IMR-90 (cell line): ENCODE measurements around the gene ACTRT3. TPM values are rescaled to one million over a fixed set of nuclear protein-coding genes. Genes with fewer than 3 reads are reported as not detected.
A peak's percentile ranks its signal among the peaks of the same experiment; 100 is the strongest.

Source experiments
- ATAC-seq: fragments of 200-7000 bp; cut with Tn5 transposase; 2 replicates; pipeline ENCODE4 v1.9.1; 2020; ENCODE audit warnings: low read depth, mild to moderate bottlenecking, moderate library complexity
- BruUV-seq: library from RNA; stranded (reverse); fragments of 400-500 nt; replicated peaks from 2 replicates; lab custom pipeline; 2021; lab: Mats Ljungman, UMichigan
- CTCF ChIA-PET: fragments of 300-600 bp; formaldehyde crosslinking; extraction: SDS; loops from one replicate; lab custom pipeline; 2021; ENCODE audit warnings: antibody characterized with exemption; lab: Yijun Ruan, JAX
- POLR2A ChIA-PET: fragments of 300-600 bp; sonication (Branson Sonifier 250); formaldehyde crosslinking; loops from one replicate; lab custom pipeline; 2022; ENCODE audit warnings: antibody characterized with exemption; ENCODE audit not compliant: unreplicated experiment; lab: Charles Lee
- DNase-seq: peaks from one replicate; pipeline ENCODE4 v3.0.0; 2013
- H2AFZ ChIP-seq: replicated peaks from 2 replicates; pipeline ENCODE3; 2013; ENCODE audit warnings: low read length, mild to moderate bottlenecking; ENCODE audit not compliant: poor library complexity
- H2AK5ac ChIP-seq: 2 replicates; pipeline ENCODE4 v1.6.1; 2013; ENCODE audit warnings: low read depth, low read length, inconsistent platforms
- H2AK9ac ChIP-seq: replicated peaks from 2 replicates; pipeline ENCODE3; 2013; ENCODE audit warnings: mild to moderate bottlenecking, low read depth, low read length, moderate library complexity; ENCODE audit not compliant: poor library complexity
- H2BK120ac ChIP-seq: 2 replicates; pipeline ENCODE4 v1.6.1; 2013; ENCODE audit warnings: low read depth, low read length, inconsistent platforms
- H2BK15ac ChIP-seq: 3 replicates; pipeline ENCODE4 v1.6.1; 2013; ENCODE audit warnings: low read depth, low read length, inconsistent platforms
- H2BK20ac ChIP-seq: 2 replicates; pipeline ENCODE4 v1.6.1; 2013; ENCODE audit warnings: low read depth, mild to moderate bottlenecking, inconsistent platforms, low read length, moderate library complexity
- H2BK5ac ChIP-seq: 2 replicates; pipeline ENCODE4 v1.6.1; 2013; ENCODE audit warnings: mild to moderate bottlenecking, low read depth, low read length, inconsistent platforms; ENCODE audit not compliant: poor library complexity, severe bottlenecking
- H3K14ac ChIP-seq: replicated peaks from 2 replicates; pipeline ENCODE4 v1.6.1; 2013; ENCODE audit warnings: low read depth, low read length, inconsistent platforms
- H3K18ac ChIP-seq: 2 replicates; pipeline ENCODE4 v1.6.1; 2013; ENCODE audit warnings: low read depth, low read length, control low read depth
- H3K23ac ChIP-seq: 2 replicates; pipeline ENCODE4 v1.6.1; 2013; ENCODE audit warnings: low read depth, low read length, inconsistent platforms
- H3K27ac ChIP-seq: 2 replicates; pipeline ENCODE4 v1.5.1; 2013; ENCODE audit warnings: mild to moderate bottlenecking, control low read depth, low read length; ENCODE audit not compliant: insufficient read depth
- H3K27me3 ChIP-seq: 2 replicates; pipeline ENCODE4 v1.6.1; 2013; ENCODE audit warnings: low read length; ENCODE audit not compliant: control insufficient read depth, insufficient read depth
- H3K36me3 ChIP-seq: 2 replicates; pipeline ENCODE4 v1.6.1; 2013; ENCODE audit warnings: low read length, mixed read lengths; ENCODE audit not compliant: control insufficient read depth, insufficient read depth
- H3K4ac ChIP-seq: 2 replicates; pipeline ENCODE4 v1.6.1; 2013; ENCODE audit warnings: low read depth, low read length, inconsistent platforms
- H3K4me1 ChIP-seq: 2 replicates; pipeline ENCODE4 v1.6.1; 2013; ENCODE audit warnings: low read length, mixed read lengths; ENCODE audit not compliant: control insufficient read depth, insufficient read depth
- H3K4me2 ChIP-seq: 2 replicates; pipeline ENCODE4 v1.6.1; 2013; ENCODE audit warnings: low read depth, mild to moderate bottlenecking, control low read depth, low read length, moderate library complexity
- H3K4me3 ChIP-seq: 2 replicates; pipeline ENCODE4 v1.5.1; 2013; ENCODE audit warnings: low read depth, mild to moderate bottlenecking, control low read depth, low read length, moderate library complexity; ENCODE audit not compliant: insufficient read depth
- H3K56ac ChIP-seq: 2 replicates; pipeline ENCODE4 v1.6.1; 2013; ENCODE audit warnings: low read length, inconsistent platforms; ENCODE audit not compliant: insufficient read depth; ENCODE audit errors: extremely low read depth
- H3K79me1 ChIP-seq, 2 experiments: 2 replicates each; pipeline ENCODE4 v1.6.1; 2013; ENCODE audit warnings: low read length in 2 of 2, inconsistent platforms in 1 of 2, low read depth in 1 of 2
- H3K9ac ChIP-seq: 2 replicates; pipeline ENCODE4 v1.6.1; 2013; ENCODE audit warnings: low read depth, low read length, control low read depth
- H3K9me1 ChIP-seq: 2 replicates; pipeline ENCODE4 v1.6.1; 2013; ENCODE audit warnings: low read length, inconsistent platforms; ENCODE audit not compliant: insufficient read depth
- H3K9me3 ChIP-seq: 2 replicates; pipeline ENCODE4 v1.6.1; 2013; ENCODE audit warnings: low read length; ENCODE audit not compliant: control insufficient read depth, insufficient read depth
- H4K20me1 ChIP-seq: 2 replicates; pipeline ENCODE4 v1.6.1; 2013; ENCODE audit warnings: low read length, inconsistent platforms; ENCODE audit not compliant: insufficient read depth
- H4K5ac ChIP-seq: 2 replicates; pipeline ENCODE4 v1.6.1; 2013; ENCODE audit warnings: mild to moderate bottlenecking, low read depth, low read length, control low read depth
- H4K8ac ChIP-seq, 2 experiments: 2 replicates each; pipeline ENCODE4 v1.6.1; 2013; ENCODE audit warnings: low read depth in 2 of 2, low read length in 2 of 2, control low read depth in 1 of 2, inconsistent platforms in 1 of 2
- H4K91ac ChIP-seq: 2 replicates; pipeline ENCODE4 v1.6.1; 2013; ENCODE audit warnings: low read depth, low read length, inconsistent platforms; ENCODE audit not compliant: insufficient read depth
- BHLHE40 ChIP-seq: fragments of 150-350 bp; IDR thresholded peaks from 2 replicates; pipeline ENCODE4 v1.6.1; 2016; ENCODE audit warnings: mild to moderate bottlenecking, low read depth, low read length
- CEBPB ChIP-seq: IDR thresholded peaks from 2 replicates; pipeline ENCODE4 v1.6.1; 2012; ENCODE audit warnings: low read depth, low read length, improper control_type of control experiment
- CHD1 ChIP-seq: IDR thresholded peaks from 2 replicates; pipeline ENCODE4 v1.6.1; 2012; ENCODE audit warnings: low read depth, low read length, improper control_type of control experiment
- CTCF ChIP-seq: conservative IDR thresholded peaks from 2 replicates; pipeline ENCODE4 v1.5.1; 2012; ENCODE audit warnings: mild to moderate bottlenecking, low read depth, low read length, improper control_type of control experiment
- FOS ChIP-seq: fragments of 150-350 bp; IDR thresholded peaks from 2 replicates; pipeline ENCODE4 v1.6.1; 2016; ENCODE audit warnings: low read depth, low read length
- MAFK ChIP-seq: IDR thresholded peaks from 2 replicates; pipeline ENCODE4 v1.6.1; 2012; ENCODE audit warnings: low read depth, low read length, improper control_type of control experiment
- MAZ ChIP-seq: IDR thresholded peaks from 2 replicates; pipeline ENCODE4 v1.6.1; 2012; ENCODE audit warnings: low read depth, mild to moderate bottlenecking, low read length, improper control_type of control experiment, moderate library complexity, borderline replicate concordance
- MXI1 ChIP-seq: IDR thresholded peaks from 2 replicates; pipeline ENCODE4 v1.6.1; 2012; ENCODE audit warnings: low read depth, mild to moderate bottlenecking, low read length, moderate library complexity, borderline replicate concordance
- NFE2L2 ChIP-seq: fragments of 150-350 bp; IDR thresholded peaks from 2 replicates; pipeline ENCODE4 v1.6.1; 2016; ENCODE audit warnings: low read depth, mild to moderate bottlenecking, low read length
- POLR2A ChIP-seq: IDR thresholded peaks from 2 replicates; pipeline ENCODE4 v1.6.1; 2012; ENCODE audit warnings: mild to moderate bottlenecking, low read depth, low read length
- RAD21 ChIP-seq: IDR thresholded peaks from 2 replicates; pipeline ENCODE4 v1.6.1; 2012; ENCODE audit warnings: low read length, improper control_type of control experiment
- RCOR1 ChIP-seq: IDR thresholded peaks from 2 replicates; pipeline ENCODE4 v1.6.1; 2012; ENCODE audit warnings: mild to moderate bottlenecking, low read length, improper control_type of control experiment; ENCODE audit not compliant: insufficient replicate concordance
- RFX5 ChIP-seq: IDR thresholded peaks from 2 replicates; pipeline ENCODE4 v1.8.0; 2012; ENCODE audit warnings: low read depth, mild to moderate bottlenecking, low read length, moderate library complexity
- SMC3 ChIP-seq: fragments of 150-350 bp; IDR thresholded peaks from 2 replicates; pipeline ENCODE4 v1.6.1; 2016; ENCODE audit warnings: low read depth, mild to moderate bottlenecking, antibody characterized with exemption, low read length, moderate library complexity
- USF2 ChIP-seq: fragments of 150-350 bp; IDR thresholded peaks from 2 replicates; pipeline ENCODE4 v1.6.1; 2017; ENCODE audit warnings: mild to moderate bottlenecking, antibody characterized with exemption, low read length, low read depth
- WGBS, 2 experiments: methylation state at CpG; one replicate each; pipeline versions ENCODE4 v1.1.5 to v1.1.7; 2013; ENCODE audit warnings: missing lambda C conversion rate in 2 of 2; ENCODE audit not compliant: insufficient read length in 1 of 2; ENCODE audit errors: extremely low coverage in 2 of 2; 5-methylcytosine and 5-hydroxymethylcytosine counted together
- dilution Hi-C: fragments of 300-500 bp; cut with HindIII; formaldehyde crosslinking; loops from one replicate; pipeline ENCODE4 v1.14.3; 2018; ENCODE audit warnings: low sequenced_read_pairs; ENCODE audit not compliant: unreplicated experiment
- in situ Hi-C: fragments of 300-500 bp; cut with MboI; formaldehyde crosslinking; loops from 3 replicates; pipeline ENCODE4 v1.14.3; 2019; ENCODE audit warnings: low sequenced_read_pairs, inconsistent platforms, mixed read lengths
- intact Hi-C: fragments of 100-400 bp; cut with micrococcal nuclease; formaldehyde crosslinking; loops from 2 replicates; pipeline ENCODE4 v1.10.0; 2022
- polyA plus RNA-seq, 3 experiments: library from polyadenylated mRNA; depleted of rRNA; stranded (reverse); fragments of >200 nt; gene quantifications; 2 replicates each; pipeline ENCODE4 v1.2.3, GENCODE V29; 2012; ENCODE audit warnings: low replicate concordance in 1 of 3
- total RNA-seq: library from RNA; depleted of rRNA; stranded (reverse); fragments of >200 nt; gene quantifications from 2 replicates; pipeline ENCODE4 v1.2.3, GENCODE V29; 2012
- TF ChIP-seq, protein P1 (sequence below): fragments of 150-350 bp; IDR thresholded peaks from 2 replicates; pipeline ENCODE4 v1.6.1; 2016; ENCODE audit warnings: low read depth, mild to moderate bottlenecking, low read length, moderate library complexity, borderline replicate concordance

ACTRT3 gene
- total and polyA plus RNA-seq, 2 of the 4 experiments (the other 2 are of a cell fraction): 0.97 to 2.5 TPM

- Histone ChIP-seq H3K4me3 (no peak overlapping the region), H3K23ac (no peak overlapping the region), H2AK5ac (no peak overlapping the region), H3K27me3 (no peaks in the 10 kb centered on the region), H2AFZ (no peak overlapping the region), H3K9ac (no peak overlapping the region), H3K79me1 (no peaks in the 10 kb centered on the region), H4K8ac (peak overlapping the region; percentile 71 to 75; a peak in 1 of 4 replicates), H3K18ac (no peak overlapping the region), H3K27ac (no peak overlapping the region), H3K14ac (no peak overlapping the region), H2AK9ac (no peak overlapping the region), H3K9me1 (no peaks in the 10 kb centered on the region), H2BK5ac (peak overlapping the region; percentile 68), H3K9me3 (peaks cover 3% of the 10 kb centered on the region; the same call in 1 of the 2 replicates), H3K4me2 (no peak overlapping the region), H4K20me1 (no peaks in the 10 kb centered on the region), H2BK120ac (peak overlapping the region; percentile 57; the same call in 1 of the 2 replicates), H2BK20ac (no peak overlapping the region; the same call in 1 of the 2 replicates), H4K91ac (no peak overlapping the region), H3K4ac (no peak overlapping the region), H3K56ac (no peak overlapping the region), H2BK15ac (0 out of 3 replicates have a peak overlapping the region, but pooled peaks have one; percentile 62), H3K36me3 (no peaks in the 10 kb centered on the region), H4K5ac (no peak overlapping the region), H3K4me1 (peaks cover 5% of the 10 kb centered on the region; the same call in 1 of the 2 replicates)
- dilution Hi-C loops: no loop called here
- ChIA-PET CTCF (no interaction called here), POLR2A (no interaction called here)
- TF ChIP-seq CHD1 (no peak), CTCF (no peak), RAD21 (no peak), NFE2L2 (no peak), MAFK (no peak), MXI1 (no peak), BHLHE40 (no peak), MAZ (no peak), SMC3 (no peak), USF2 (no peak), CEBPB (no peak), RFX5 (no peak), RCOR1 (no peak), FOS (no peak), POLR2A (no peak)
- TF ChIP-seq, protein P1, sequence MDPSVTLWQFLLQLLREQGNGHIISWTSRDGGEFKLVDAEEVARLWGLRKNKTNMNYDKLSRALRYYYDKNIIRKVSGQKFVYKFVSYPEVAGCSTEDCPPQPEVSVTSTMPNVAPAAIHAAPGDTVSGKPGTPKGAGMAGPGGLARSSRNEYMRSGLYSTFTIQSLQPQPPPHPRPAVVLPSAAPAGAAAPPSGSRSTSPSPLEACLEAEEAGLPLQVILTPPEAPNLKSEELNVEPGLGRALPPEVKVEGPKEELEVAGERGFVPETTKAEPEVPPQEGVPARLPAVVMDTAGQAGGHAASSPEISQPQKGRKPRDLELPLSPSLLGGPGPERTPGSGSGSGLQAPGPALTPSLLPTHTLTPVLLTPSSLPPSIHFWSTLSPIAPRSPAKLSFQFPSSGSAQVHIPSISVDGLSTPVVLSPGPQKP: no peak
- no peak for ATAC-seq
- in situ Hi-C loops: loop anchor here (25.0 kb wide), 1 partner anchor 1672 kb away; the partner anchor contains the start of gene GOLIM4
- intact Hi-C loops: no loop called here
- DNase-seq: peak; percentile 75
- BruUV-seq: no TSS peak
- no CpG with 5 or more reads among the region's 2 CpGs for WGBS, 2 experiments
Observed at GRCh38 chr3:169759256-169759655, 10.1 kb downstream of the ACTRT3 start.
